HG03095 (cell line): ENCODE measurements around the gene MYO3B.

ENCODE experiments used
- ATAC-seq: cut with Tn5 transposase; IDR thresholded peaks from one replicate; pipeline ENCODE4 v1.9.1; 2021; ENCODE audit warnings: moderate library complexity; ENCODE audit not compliant: unreplicated experiment

Gene MYO3B

DNA sequence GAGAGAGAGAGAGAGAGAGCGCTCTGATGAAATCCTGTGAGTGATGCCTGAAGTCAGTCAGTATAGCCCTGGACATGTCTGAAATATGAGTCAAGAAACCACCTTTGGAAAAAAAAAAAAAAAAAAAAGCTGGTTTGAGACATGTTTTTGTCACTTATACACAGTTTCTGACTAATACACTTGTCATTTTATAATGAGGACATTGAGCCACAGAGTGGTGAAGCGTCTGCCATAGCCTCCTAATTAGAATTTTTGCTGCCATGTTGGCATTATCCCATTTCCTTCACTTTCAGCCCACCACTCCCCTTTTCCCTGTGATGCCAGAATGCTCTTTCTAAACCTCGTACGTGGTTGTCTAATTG lies 15.7 kb upstream of the MYO3B start:
- ATAC-seq, result no peak

DNA sequence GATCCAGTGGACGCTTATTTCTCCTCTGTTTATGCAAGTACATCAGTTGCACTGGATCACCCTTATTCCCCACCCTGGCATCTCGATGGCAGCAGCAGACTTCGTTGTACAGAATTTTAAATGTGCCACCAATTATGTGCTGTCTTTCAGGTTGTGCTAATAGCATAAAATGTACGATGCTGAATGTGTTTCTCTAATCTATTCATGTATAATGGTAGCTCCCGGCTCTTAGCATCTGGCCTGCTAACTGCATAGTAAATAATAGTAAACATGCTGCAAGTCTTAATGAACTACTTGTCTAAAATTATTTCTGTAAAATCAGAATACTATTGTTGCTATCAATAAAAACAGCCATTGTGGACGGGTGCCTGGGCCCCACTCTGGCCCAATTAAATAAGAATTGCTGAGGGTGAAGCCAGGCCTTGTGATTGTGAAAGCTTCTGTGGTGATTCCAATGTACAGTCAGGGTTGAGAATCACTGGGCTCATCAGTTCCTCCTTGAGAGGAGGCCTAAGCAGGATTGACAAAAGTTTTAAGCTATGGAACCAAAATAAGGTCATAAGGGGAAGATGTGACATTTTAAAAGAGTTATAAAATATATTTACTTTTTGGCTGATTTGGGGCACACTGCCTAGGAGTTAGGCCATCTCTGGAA lies 14.4 kb upstream of the MYO3B start:
- ATAC-seq, result no peak

DNA sequence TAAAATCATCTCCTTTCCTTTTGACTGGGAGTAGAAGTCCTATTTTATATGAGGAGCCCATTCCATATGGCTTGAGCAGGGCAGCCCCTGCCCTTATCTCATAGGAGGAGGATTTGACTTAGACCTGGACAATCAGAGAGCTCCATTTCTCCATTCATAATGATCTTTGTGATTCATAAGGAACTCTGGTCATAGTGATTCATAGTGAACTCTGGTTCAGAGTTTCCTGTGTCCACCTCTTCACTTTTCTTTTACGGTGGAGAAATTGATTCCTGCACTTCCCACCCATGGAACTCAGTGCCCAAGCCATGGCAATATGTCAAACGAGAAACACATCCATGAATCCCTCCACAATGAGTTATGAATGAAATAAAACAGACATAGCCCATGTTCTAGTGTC lies 12.8 kb upstream of the MYO3B start:
- no peak for ATAC-seq

DNA sequence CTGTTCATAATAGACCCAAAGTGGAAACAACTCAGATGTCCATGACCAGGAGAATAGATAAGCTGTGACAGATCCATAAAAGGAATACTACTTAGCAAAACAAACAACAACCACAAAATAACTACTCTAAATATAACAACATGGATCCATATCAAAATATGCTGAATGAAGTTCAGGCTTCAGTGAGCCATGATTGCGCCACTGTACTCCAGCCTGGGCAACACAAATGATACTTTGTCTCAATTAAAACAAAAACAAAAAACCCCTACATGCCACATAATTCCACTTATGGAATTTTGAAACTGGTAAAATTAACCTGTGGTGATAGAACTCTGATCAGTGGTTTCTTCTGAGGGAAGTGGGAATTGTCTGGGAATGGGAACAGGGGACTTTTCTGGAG lies 11.2 kb upstream of the MYO3B start:
- ATAC-seq, result no peak

DNA sequence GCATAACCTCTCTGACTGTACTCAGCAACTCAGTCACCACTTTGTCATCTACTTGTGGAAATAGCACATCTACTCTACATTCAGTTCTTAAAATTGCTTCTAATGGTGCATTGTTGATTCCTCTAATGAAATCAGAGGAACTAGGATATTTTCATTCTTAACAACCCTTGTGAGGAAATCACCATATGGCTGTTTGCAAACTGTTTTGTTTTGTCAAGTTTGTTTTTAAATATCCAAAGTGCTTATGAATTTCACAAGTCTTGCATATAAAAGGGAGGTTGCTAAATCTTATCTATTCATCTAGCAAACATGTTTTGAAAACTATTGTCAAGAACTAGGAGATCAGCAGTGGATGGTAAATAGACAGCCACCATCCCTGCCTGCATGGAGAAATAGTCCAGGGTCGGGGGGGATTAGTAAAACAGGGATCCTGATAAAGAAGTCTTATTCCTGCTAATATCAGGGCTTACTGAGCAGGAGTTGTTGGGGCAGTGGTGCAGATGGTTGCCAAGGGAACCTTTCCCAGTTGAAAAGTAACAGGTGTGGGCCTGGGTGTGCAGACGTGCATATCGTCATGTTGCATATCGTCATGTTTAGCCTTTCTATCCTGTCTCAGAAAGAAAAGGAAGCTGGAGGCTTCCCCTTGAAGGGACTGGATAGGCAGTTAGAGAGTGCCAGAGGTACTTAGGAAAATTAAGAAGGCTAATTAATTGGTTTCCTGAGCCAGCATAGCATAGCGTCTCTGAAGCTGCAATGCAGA lies 7.5 kb upstream of the MYO3B start:
- ATAC-seq, result no peak

DNA sequence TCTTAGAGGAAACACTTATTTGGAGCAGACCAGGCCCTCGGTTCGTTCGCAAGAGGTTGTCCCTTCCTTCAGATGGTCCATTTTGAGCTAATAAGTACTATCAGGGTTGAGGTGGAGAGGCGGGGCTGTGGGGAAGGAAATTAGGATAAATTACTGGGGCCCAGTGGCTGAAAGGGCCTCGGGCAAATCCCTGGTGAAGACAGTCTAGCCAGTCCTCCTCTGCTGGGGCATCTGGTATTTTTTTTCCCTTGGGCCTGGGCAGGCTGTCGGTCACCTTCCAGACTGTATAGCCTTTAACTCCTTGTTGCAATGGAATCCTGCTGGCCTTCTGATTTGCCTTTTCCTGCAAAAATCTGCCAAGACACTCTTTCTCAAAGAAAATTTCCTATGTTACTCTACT lies 1.7 kb upstream of the MYO3B start:
- ATAC-seq, result no peak

DNA sequence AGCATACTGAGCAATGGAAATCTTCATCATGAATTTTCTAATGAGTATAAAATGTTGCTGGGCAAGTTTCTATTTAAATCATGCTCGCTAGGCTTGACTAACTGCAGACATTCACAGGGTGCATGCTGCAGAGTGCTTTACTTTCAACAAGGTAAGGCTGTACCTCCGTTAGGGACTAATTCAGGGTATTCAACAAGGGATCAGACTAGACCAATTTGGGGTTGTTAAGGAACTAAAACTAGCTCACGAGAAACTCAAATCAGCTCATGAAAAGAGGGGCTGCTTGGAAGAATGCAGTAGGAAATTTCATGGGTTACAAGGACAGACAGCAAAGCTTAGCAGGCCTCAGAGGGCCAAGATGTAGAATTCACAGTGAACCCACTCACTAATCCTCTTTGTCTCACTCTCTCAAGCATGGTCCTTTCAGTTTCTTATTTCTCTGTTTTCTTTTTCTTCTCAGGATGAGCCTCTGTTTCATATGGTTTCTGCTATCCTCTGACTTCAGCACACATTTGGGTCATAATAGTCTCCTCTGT lies 2.2 kb downstream of the MYO3B start:
- ATAC-seq, result peak; percentile 78

DNA sequence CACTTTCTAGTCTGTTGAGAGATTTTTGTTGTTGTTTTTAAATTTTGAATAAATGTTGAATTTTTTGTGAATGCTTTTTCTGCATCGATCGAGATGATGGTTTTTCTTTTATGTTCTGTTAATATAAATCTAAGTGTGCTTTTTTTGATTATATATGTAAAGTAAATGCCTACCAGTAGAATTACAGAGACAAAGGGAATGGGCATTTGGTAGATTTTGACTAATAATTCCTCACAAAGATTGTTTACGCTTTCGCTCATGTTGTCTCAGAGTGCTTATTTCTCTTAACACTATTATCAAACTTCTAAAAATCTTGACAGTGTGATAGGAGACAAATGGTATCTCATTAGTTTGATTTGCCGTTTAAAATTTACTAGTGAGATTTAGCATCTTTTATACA lies 3.7 kb downstream of the MYO3B start:
- ATAC-seq, result no peak

DNA sequence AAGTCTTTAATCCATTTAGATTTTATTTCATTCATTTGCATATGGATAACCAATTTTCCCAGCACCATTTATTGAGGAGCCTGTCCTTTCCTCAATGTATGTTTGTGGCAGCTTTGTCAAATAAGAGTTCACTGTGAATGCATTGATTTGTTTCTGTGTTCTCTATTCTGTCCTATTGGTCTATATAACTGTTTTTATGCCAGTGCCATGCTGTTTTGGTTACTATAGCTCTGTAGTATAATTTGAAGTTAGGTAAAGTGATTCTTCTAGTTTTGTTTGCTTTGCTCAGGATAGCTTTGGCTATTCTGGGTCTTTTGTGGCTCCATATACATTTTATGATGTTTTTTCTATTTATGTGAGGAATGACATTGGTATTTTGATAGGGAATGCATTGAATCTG lies 7.4 kb downstream of the MYO3B start:
- no peak for ATAC-seq

DNA sequence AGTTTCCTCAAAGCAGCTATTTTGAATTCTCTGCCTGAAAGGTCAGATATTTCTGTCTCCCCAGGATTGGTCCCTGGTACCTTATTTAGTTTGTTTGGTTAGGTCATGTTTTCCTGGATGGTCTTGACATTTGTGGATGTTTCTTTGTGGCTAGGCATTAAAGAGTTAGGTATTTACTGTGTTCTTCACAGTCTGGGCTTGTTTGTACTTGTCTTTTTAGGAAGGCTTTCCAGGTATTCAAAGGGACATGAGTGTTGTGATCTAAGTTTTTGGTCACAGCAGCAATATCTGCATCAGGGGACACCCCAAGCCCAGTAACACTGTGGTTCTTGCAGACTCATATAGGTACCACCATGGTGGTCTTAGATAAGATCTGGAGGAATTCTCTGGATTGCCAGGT lies 11.8 kb downstream of the MYO3B start:
- no peak for ATAC-seq

DNA sequence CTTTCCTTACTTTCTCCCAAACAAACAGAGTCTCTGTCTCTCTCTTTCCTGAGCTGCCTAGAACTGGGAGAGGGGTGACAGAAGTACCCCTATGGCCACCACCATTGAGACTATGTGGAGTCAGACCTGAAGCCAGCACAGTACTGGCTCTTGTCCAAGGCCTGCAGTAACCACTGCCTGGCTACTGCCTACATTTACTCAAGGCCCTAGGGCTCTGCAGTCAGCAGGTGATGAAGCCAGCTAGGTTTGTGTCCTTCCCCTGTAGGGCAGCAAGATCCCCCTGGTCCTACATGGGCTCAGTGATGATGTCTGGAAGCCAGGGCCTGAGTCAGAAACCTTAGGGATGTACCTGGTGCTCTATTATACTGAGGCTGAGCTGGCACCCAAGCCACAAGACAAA lies 12.2 kb downstream of the MYO3B start:
- ATAC-seq, result no peak

DNA sequence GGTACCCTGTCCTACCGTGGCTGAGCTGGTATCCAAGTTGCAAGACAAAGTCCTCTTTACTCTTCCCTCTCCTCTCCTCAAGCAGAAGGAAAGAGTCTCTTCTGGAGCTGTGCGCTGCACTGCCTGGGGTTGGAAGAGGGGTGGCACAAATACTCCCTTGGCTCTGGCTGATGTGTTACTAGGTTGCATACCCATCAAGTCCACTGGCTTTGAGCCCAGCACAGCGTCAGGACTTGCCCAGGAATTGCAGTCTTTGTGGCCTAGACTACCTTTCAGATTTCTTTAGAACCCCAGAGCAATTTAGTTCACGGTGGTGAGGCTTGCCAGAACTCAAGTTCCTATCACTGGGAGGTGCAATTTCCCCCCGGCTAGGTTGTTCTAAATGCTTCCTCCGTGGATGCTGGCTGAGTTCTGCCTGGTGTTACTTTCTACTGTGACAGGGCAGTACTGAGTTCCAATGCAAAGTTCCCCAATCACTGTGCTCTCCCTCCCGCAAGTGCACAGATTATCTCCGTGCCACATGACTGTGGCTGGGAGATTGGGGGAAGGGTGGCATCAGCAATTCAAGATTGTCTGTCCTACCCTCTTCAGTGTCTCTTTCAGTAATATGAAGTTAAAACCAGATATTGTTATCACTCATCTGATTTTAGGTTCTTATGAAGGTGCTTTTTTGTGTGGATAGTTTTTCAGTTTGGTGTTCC lies 13.4 kb downstream of the MYO3B start:
- ATAC-seq, result no peak

DNA sequence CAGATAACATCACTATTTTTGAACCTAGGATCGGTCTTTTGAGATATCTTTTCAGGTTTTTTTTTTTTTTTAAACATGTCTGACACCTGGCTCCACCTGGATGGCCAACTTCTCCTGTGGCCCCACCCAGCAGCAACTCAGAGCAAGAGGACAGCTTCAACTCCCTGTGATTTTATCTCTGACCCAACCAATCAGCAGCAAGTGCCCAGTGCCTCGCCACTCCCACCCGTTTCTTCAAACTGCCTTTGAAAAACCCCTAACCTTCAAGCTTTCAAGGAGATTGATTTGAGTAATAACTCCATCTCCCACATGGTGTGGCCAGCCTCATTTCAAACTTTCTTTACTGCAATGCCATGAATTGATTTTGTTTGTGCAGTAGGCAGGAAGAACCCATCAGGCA lies 19.0 kb downstream of the MYO3B start:
- no peak for ATAC-seq

DNA sequence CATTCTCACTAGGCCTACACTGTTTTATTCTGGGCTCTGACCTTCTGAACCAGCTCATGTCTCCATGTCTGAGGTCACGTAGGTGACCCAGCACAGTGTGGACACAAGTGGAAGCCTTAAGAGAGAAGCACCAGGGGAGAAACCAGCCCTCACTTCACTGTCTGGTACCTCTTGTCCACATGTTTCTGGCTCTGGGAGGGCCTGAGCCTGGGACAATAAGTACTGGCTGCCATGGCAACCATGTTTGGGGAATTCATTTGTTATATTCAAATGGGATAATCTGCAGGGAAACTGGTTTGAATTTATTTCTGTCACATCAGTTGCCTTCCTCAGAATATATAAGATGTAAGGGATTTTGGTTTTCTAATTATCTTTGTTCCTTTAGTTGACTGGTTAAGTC lies 23.3 kb downstream of the MYO3B start:
- ATAC-seq, result no peak

DNA sequence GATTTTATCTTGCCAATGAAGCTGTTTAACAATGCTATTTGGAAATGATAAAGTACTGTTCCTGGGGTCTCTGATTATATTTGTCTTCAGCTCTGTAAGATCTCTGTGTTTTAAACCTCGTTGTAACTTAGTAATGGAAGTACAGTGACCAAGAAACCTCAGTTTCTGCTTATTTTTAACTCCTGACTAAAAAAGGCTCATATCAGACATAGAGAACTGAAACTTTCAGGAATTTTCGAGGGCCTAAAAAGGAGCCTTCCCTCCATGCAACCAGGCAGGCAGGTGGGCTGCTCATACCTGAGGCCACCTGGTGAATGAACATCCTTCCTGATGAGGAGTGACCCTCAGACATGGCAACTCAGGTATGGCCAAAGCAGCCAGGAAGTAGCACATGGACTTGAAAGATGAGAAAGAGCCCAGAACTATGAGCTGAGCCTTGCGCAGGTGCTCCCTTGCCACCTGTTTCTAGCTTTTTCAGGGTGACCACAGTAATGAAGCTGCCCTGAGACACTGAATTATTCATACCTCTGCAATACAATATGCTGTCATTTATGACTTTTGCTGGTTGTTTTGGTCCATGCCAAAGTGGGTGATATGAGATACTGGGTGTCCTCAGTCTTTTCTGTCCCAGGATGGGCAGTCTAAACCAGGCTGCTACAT lies 23.9 kb downstream of the MYO3B start:
- peak; percentile 82 for ATAC-seq

DNA sequence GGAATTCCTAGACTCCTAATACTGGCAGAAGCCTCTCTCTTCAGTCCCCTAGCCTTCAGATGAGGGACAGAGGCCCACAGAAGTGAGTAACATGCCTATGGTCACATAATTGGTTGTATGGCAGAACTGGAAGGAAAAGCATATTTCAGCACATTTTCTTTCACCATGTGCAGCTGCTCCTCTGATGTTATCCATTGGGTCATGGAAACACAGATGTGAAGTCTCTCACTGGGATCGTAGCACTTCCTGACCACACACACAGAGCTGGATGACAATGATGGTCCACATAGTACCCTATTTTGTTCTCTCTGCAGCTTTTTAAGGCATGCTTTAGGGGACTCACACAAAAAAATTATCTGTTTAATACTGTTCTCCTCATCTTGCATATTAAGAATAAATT lies 24.5 kb downstream of the MYO3B start:
- ATAC-seq, result no peak

DNA sequence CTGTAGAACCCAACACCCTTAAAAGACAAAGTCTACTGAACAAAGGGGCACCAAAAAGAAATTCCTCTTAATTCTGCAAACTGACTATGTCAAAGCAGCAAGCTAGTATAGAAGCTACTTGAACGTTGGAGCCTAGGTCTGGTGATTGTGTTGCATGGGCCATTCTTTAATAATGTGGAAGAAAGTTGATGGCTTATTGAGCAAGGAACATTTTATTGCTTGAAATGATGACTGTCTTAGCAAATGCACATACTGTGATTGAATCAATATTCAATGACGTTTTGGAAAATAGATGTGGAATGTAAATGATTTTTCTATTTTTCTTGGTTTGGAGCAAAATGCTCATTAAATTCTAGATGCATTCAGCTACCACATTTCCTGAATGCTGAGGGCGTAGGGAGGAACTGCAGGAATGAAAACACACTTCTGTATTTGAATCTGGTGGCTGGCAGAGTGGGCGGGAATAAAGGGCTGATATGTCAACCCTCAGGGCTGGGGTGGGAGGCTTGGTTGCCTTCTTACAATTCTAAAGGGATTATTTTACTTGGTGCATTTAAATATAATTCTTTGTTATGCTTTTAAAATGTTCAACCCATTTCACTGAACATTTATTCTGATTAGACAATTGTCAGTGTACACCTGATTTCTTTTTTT lies 26.5 kb downstream of the MYO3B start:
- ATAC-seq, result no peak

DNA sequence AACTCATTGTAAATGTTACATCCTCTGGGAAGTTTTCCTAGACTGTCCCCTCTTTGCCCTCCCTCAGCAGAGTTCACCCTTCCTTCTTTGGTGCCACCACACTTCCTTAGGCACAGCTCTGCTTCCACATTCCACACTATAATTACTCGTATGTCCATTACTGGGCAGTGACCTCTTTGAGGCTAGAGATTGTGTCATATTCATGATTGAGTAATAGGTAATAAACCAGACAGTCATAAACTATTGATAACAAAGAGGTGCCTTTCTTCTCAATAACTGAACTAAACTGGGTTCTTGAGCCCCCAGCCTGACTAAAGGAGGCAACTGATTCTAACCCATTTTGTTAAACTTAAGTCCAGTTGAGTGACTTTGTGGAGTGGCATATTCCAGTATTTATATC lies 28.3 kb downstream of the MYO3B start:
- no peak for ATAC-seq

DNA sequence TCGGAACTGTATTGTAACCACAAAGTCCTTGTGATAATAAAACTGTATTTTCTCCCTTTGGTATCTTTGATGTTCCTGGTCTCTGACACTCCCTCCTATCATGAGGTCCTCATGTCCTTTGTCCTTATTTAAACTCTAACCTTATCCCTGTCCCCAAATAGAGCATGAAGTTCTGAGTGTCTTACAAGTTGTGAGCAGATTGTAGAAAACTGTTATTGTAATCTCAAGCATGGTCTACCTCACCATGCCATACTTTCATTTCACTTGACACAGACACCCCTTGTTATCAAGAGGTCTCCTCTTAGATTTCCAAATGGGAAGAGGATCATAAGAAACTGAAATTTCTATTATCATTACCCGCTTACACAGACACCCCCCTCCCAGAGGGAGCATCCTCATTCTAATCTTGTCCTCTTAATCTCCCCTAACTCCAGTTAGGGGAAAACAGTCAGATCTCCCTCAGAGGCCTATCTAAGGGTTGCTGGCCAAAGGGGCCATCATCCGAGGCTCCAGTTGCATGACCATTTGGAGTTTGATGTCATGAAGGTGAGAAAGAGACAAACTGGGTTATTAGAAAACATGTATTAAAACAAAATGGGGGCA lies 29.0 kb downstream of the MYO3B start:
- ATAC-seq, result no peak

DNA sequence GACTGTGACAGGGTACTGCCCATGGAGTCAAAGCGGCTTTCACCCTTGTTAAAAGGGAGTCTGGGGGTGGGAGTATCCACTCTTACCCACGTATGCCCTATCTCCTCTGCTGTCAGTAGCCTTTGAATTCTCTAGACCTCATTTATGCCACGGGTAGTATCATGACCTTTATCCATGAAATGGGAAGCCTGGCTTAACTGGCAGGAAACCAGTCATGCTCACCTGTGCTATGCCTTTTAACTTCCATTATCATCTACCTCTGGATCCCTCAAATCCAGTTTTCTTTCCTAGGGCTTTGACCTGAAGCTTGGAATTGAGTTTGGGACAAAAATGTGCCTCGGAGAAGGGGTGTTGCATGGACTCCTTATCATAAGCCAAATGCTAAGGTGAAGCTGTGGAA lies 30.0 kb downstream of the MYO3B start:
- no peak for ATAC-seq

DNA sequence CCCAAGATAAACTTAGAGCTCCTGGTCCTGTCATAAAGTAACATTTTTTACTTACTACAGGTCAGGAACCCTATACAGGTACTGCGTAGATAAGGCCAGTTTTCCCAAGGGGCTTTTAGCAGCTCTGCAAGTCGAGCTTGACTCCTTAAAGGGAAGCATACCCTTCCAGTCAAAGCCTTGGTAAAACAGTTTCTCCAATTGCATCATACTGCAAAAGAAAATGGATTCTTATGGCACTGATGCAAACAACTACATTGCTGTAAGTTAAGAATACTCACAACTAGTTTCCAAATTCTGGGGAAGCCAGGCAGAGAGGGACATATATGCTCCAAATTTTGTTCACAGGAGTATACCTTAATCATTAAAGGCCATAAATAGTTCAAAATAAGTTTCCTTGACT lies 31.0 kb downstream of the MYO3B start:
- no peak for ATAC-seq
